PC-9 (cell line): ENCODE data around the gene GPD1. TPM values are rescaled to one million over a fixed set of nuclear protein-coding genes. Genes with fewer than 3 reads are reported as not detected.

Experiments used
- BruUV-seq: library from RNA; stranded (reverse); fragments of 400-500 nt; replicated peaks from 2 replicates; lab custom pipeline; 2021; lab: Mats Ljungman, UMichigan
- CTCF ChIA-PET: fragments of 300-600 bp; sonication (Branson Sonifier 250); formaldehyde crosslinking; loops from one replicate; lab custom pipeline; 2022; ENCODE audit warnings: antibody characterized with exemption; lab: Charles Lee
- POLR2A ChIA-PET: fragments of 300-600 bp; sonication (Branson Sonifier 250); formaldehyde crosslinking; loops from one replicate; lab custom pipeline; 2022; ENCODE audit warnings: antibody characterized with exemption; ENCODE audit not compliant: unreplicated experiment; lab: Charles Lee
- DNase-seq, 2 experiments: peaks; one replicate each; pipeline versions ENCODE4 v3.0.0 to v3.0.0-alpha.2; 2015 to 2022; ENCODE audit warnings: mixed read lengths in 1 of 2
- H2AFZ ChIP-seq: fragments of 200-600 bp; sonication (generic); 2 replicates; pipeline ENCODE4 v1.8.1; 2017; ENCODE audit warnings: antibody characterized with exemption
- H3F3A ChIP-seq: fragments of 200-600 bp; sonication (generic); 2 replicates; pipeline ENCODE4 v1.8.1; 2017; ENCODE audit warnings: antibody characterized with exemption, mild to moderate bottlenecking, low read depth; ENCODE audit not compliant: insufficient read depth
- H3K27ac ChIP-seq: fragments of 200-600 bp; sonication (generic); 2 replicates; pipeline ENCODE4 v1.6.1; 2016; ENCODE audit warnings: mixed run types
- H3K27me3 ChIP-seq: fragments of 200-600 bp; sonication (generic); 2 replicates; pipeline ENCODE4 v1.6.1; 2016; ENCODE audit warnings: low read depth, mixed run types; ENCODE audit not compliant: insufficient read depth
- H3K36me3 ChIP-seq: fragments of 200-600 bp; sonication (generic); 2 replicates; pipeline ENCODE4 v1.6.1; 2016; ENCODE audit warnings: low read depth, mixed run types
- H3K4me1 ChIP-seq: fragments of 200-600 bp; sonication (generic); replicated peaks from 2 replicates; pipeline ENCODE4 v1.6.1; 2016; ENCODE audit warnings: mixed run types; ENCODE audit not compliant: insufficient read depth
- H3K4me2 ChIP-seq: fragments of 200-600 bp; sonication (generic); 2 replicates; pipeline ENCODE4 v1.6.1; 2017; ENCODE audit warnings: mixed run types
- H3K4me3 ChIP-seq: fragments of 200-600 bp; sonication (generic); 2 replicates; pipeline ENCODE4 v1.6.1; 2016; ENCODE audit warnings: mixed run types
- H3K79me2 ChIP-seq: fragments of 200-600 bp; sonication (generic); 2 replicates; pipeline ENCODE4 v1.6.1; 2017; ENCODE audit warnings: low read depth, mixed run types
- H3K9me2 ChIP-seq: fragments of 200-600 bp; sonication (generic); 2 replicates; pipeline ENCODE4 v1.8.1; 2017; ENCODE audit warnings: mild to moderate bottlenecking; ENCODE audit not compliant: insufficient read depth
- H3K9me3 ChIP-seq: fragments of 200-600 bp; sonication (generic); 2 replicates; pipeline ENCODE4 v1.8.1; 2016; ENCODE audit warnings: low read depth; ENCODE audit not compliant: insufficient read depth
- H4K20me1 ChIP-seq: fragments of 200-600 bp; sonication (generic); 2 replicates; pipeline ENCODE4 v1.8.1; 2017; ENCODE audit not compliant: insufficient read depth
- CTCF ChIP-seq: fragments of 200-600 bp; sonication (generic); conservative IDR thresholded peaks from 2 replicates; pipeline ENCODE4 v1.6.1; 2017; ENCODE audit warnings: mixed run types, antibody characterized with exemption, mild to moderate bottlenecking, moderate library complexity
- EZH2 ChIP-seq: fragments of 200-600 bp; sonication (generic); IDR thresholded peaks from 2 replicates; pipeline ENCODE4 v1.8.0; 2017; ENCODE audit warnings: antibody characterized with exemption, low read depth
- intact Hi-C: fragments of 100-400 bp; cut with micrococcal nuclease; formaldehyde crosslinking; loops from one replicate; pipeline ENCODE4 v1.10.0; 2022; ENCODE audit not compliant: unreplicated experiment
- total RNA-seq: library from RNA; stranded (reverse); gene quantifications from 2 replicates; pipeline ENCODE4 v1.2.3, GENCODE V29; 2021

The GPD1 gene
- total RNA-seq, 1 experiment from 2014 or later: 0.24 TPM

- Histone ChIP-seq H3K36me3 (no peaks in the 10 kb centered on the region; the same call in 1 of the 2 replicates), H3K4me2 (no peak overlapping the region), H3K27me3 (no peaks in the 10 kb centered on the region), H3K4me3 (no peak overlapping the region), H4K20me1 (peaks cover 9% of the 10 kb centered on the region; the same call in 1 of the 2 replicates), H3K9me2 (no peaks in the 10 kb centered on the region), H3K27ac (no peak overlapping the region), H3K4me1 (no peaks in the 10 kb centered on the region), H3K79me2 (peaks cover 5% of the 10 kb centered on the region; the same call in 1 of the 2 replicates), H2AFZ (no peak overlapping the region), H3K9me3 (no peaks in the 10 kb centered on the region), H3F3A (no peaks in the 10 kb centered on the region; the same call in 1 of the 2 replicates)
- CTCF ChIA-PET: interaction anchor here (0.7 kb wide), 1 partner anchor 9 kb away, joined by 7 read pairs; no protein-coding TSS in a partner anchor
- BruUV-seq: no TSS peak
- intact Hi-C loops: no loop called here
- no peak for DNase-seq
- POLR2A ChIA-PET: no interaction called here
- no peak for TF ChIP-seq EZH2
- no peak for TF ChIP-seq CTCF
Observed at GRCh38 chr12:50123203-50123602, 19.4 kb downstream of the GPD1 start.

- no TSS peak for BruUV-seq
- CTCF ChIA-PET: no interaction called here
Observed at GRCh38 chr12:50127546-50127945, 23.7 kb downstream of the GPD1 start.

GRCh38 chr12:50129290-50129689, 25.5 kb downstream of the GPD1 start:
- intact Hi-C loops: no loop called here
- Histone ChIP-seq H3K9me3 (no peaks in the 10 kb centered on the region; the same call in 1 of the 2 replicates), H3K9me2 (no peaks in the 10 kb centered on the region), H3K27ac (no peak overlapping the region), H3K4me1 (no peaks in the 10 kb centered on the region), H3K4me3 (no peak overlapping the region), H2AFZ (no peak overlapping the region), H3K27me3 (no peaks in the 10 kb centered on the region), H3K79me2 (no peaks in the 10 kb centered on the region), H3K4me2 (no peak overlapping the region), H3F3A (no peaks in the 10 kb centered on the region; the same call in none of the 2 replicates), H3K36me3 (peaks cover 20% of the 10 kb centered on the region), H4K20me1 (peaks cover 4% of the 10 kb centered on the region; the same call in 1 of the 2 replicates)
- BruUV-seq: no TSS peak
- TF ChIP-seq CTCF (no peak), EZH2 (no peak)
- no peak for DNase-seq
- ChIA-PET POLR2A (no interaction called here), CTCF (interaction anchor here (0.5 kb wide), 1 partner anchor 19 kb away, joined by 20 read pairs; no protein-coding TSS in a partner anchor)

More at GRCh38 chr12:50127546-50127945, 23.7 kb downstream of the GPD1 start:
- Histone ChIP-seq H3K9me3 (no peaks in the 10 kb centered on the region; the same call in 1 of the 2 replicates), H3K79me2 (no peaks in the 10 kb centered on the region), H2AFZ (no peak overlapping the region), H3K4me2 (no peak overlapping the region), H3K27me3 (no peaks in the 10 kb centered on the region), H3K9me2 (no peaks in the 10 kb centered on the region), H3F3A (no peaks in the 10 kb centered on the region; the same call in none of the 2 replicates), H3K27ac (no peak overlapping the region), H4K20me1 (peaks cover 4% of the 10 kb centered on the region; the same call in 1 of the 2 replicates), H3K36me3 (peaks cover 20% of the 10 kb centered on the region), H3K4me3 (no peak overlapping the region), H3K4me1 (no peaks in the 10 kb centered on the region)
- intact Hi-C loops: no loop called here
- POLR2A ChIA-PET: interaction anchor here (1.1 kb wide), 1 partner anchor 16 kb away, joined by 3 read pairs; the partner anchor contains the start of gene COX14
- no peak for DNase-seq
- TF ChIP-seq CTCF (no peak), EZH2 (no peak)
